ENCODE results near the gene MKLN1. TPM values are rescaled to one million over a fixed set of nuclear protein-coding genes. Genes with fewer than 3 reads are reported as not detected.

MKLN1 gene
- total and polyA plus RNA-seq, 2 of the 4 experiments (the other 2 are of a cell fraction) = 17.5 to 52.0 TPM

GRCh38 chr7:131538071-131538812, 210.6 kb downstream of the MKLN1 start (continued):
- TF ChIP-seq CTCF (conservative IDR thresholded peaks at IDR 0.05; ENCODE audit: low read depth, low read length) = no peak

- no peaks in the 10 kb centered on the region for H3K27me3 ChIP-seq (ENCODE audit: control insufficient read depth, insufficient read depth, low read length)
- no peak overlapping the region for H3K9ac ChIP-seq (ENCODE audit: low read depth, low read length)
- in situ Hi-C loops (cut with MboI; ENCODE audit: low sequenced_read_pairs) = no loop called here
- DNase-seq (no peak), ATAC-seq (ENCODE audit: low read depth) (peak; percentile 8; the same call in 1 of the 2 replicates)
- H3K56ac ChIP-seq (ENCODE audit: extremely low read depth, insufficient read depth, low read length) = no peak overlapping the region
- peak overlapping the region; percentile 13; the same call in 1 of the 3 replicates for H2BK15ac ChIP-seq (ENCODE audit: low read depth, low read length)
- no peaks in the 10 kb centered on the region for H3K36me3 ChIP-seq (ENCODE audit: control insufficient read depth, insufficient read depth, low read length)
- dilution Hi-C loops (cut with HindIII; ENCODE audit: low sequenced_read_pairs, unreplicated experiment) = no loop called here
- H3K27ac ChIP-seq (ENCODE audit: insufficient read depth, low read length) = no peak overlapping the region
- H4K20me1 ChIP-seq (ENCODE audit: insufficient read depth, low read length) = no peaks in the 10 kb centered on the region
- H3K4ac ChIP-seq (ENCODE audit: low read depth, low read length) = peak overlapping the region; percentile 69
- ChIA-PET POLR2A (ENCODE audit: unreplicated experiment) (no interaction called here), CTCF (no interaction called here)
- peak overlapping the region; percentile 70 for H2BK5ac ChIP-seq (ENCODE audit: low read depth, low read length, poor library complexity, severe bottlenecking)
- H2AK9ac ChIP-seq (replicated peaks; ENCODE audit: low read depth, low read length, poor library complexity) = peak overlapping the region; percentile 91
- H3K18ac ChIP-seq (ENCODE audit: low read depth, low read length) = no peak overlapping the region
- H3K4me3 ChIP-seq (ENCODE audit: insufficient read depth, low read depth, low read length) = no peak overlapping the region
- H3K14ac ChIP-seq (replicated peaks; ENCODE audit: low read depth, low read length) = peak overlapping the region; percentile 10
- H2AK5ac ChIP-seq (ENCODE audit: low read depth, low read length) = peak overlapping the region; percentile 66; the same call in 1 of the 2 replicates
- H3K9me3 ChIP-seq (ENCODE audit: control insufficient read depth, insufficient read depth, low read length) = no peaks in the 10 kb centered on the region
- H3K4me2 ChIP-seq (ENCODE audit: low read depth, low read length) = no peak overlapping the region
- peak overlapping the region; percentile 82 for H2AFZ ChIP-seq (replicated peaks; ENCODE audit: low read length, poor library complexity)
- 44% methylated on average over 2 of the region's 7 CpGs; no CpG with 5 or more reads in 1 of the 2 experiments for WGBS, 2 experiments (ENCODE audit: extremely low coverage in 2 of 2, insufficient read length in 1 of 2)
- peak overlapping the region; percentile 20 for H2BK120ac ChIP-seq (ENCODE audit: low read depth, low read length)
- intact Hi-C loops (cut with micrococcal nuclease) = no loop called here
- peak overlapping the region in 1 of 2 experiments; percentile 32; a peak in 2 of 4 replicates for H4K8ac ChIP-seq (ENCODE audit: low read depth in 2 of 2, low read length in 2 of 2)
- peaks cover 5 to 30% of the 10 kb centered on the region in 2 experiments; a peak in 3 of 4 replicates for H3K79me1 ChIP-seq (ENCODE audit: low read depth in 1 of 2, low read length in 2 of 2)
- H4K91ac ChIP-seq (ENCODE audit: insufficient read depth, low read depth, low read length) = peak overlapping the region; percentile 73; the same call in 1 of the 2 replicates
- H2BK20ac ChIP-seq (ENCODE audit: low read depth, low read length) = peak overlapping the region; percentile 42
- no peak overlapping the region; the same call in 1 of the 2 replicates for H4K5ac ChIP-seq (ENCODE audit: low read depth, low read length)
- H3K23ac ChIP-seq (ENCODE audit: low read depth, low read length) = no peak overlapping the region
- BruUV-seq (replicated peaks) = no TSS peak
- peaks cover 18% of the 10 kb centered on the region for H3K9me1 ChIP-seq (ENCODE audit: insufficient read depth, low read length)
- H3K4me1 ChIP-seq (ENCODE audit: control insufficient read depth, insufficient read depth, low read length) = peaks cover 9% of the 10 kb centered on the region
- no peak for TF ChIP-seq SMC3 (IDR thresholded peaks at IDR 0.05; ENCODE audit: low read depth, low read length)
- no peak for TF ChIP-seq CTCF (conservative IDR thresholded peaks at IDR 0.05; ENCODE audit: low read depth, low read length)
- no peak for TF ChIP-seq FOS (IDR thresholded peaks at IDR 0.05; ENCODE audit: low read depth, low read length)
- TF ChIP-seq ELK1 (IDR thresholded peaks at IDR 0.05; ENCODE audit: borderline replicate concordance, low read depth, low read length) = no peak
- TF ChIP-seq USF2 (IDR thresholded peaks at IDR 0.05; ENCODE audit: low read depth, low read length) = no peak
- TF ChIP-seq NFE2L2 (IDR thresholded peaks at IDR 0.05; ENCODE audit: low read depth, low read length) = no peak
- no peak for TF ChIP-seq RFX5 (IDR thresholded peaks at IDR 0.05; ENCODE audit: low read depth, low read length)
- TF ChIP-seq POLR2A (IDR thresholded peaks at IDR 0.05; ENCODE audit: low read depth, low read length) = no peak
- no peak for TF ChIP-seq MXI1 (IDR thresholded peaks at IDR 0.05; ENCODE audit: borderline replicate concordance, low read depth, low read length)
Observed at GRCh38 chr7:131538813-131539179, 211.1 kb downstream of the MKLN1 start.
